Measurements from ENCODE around the gene UNC5A.

Gene UNC5A

GRCh38 chr5:176901260-176902101 lies 91.1 kb downstream of the UNC5A start:
- DNase-seq = peak; percentile 51

DNA sequence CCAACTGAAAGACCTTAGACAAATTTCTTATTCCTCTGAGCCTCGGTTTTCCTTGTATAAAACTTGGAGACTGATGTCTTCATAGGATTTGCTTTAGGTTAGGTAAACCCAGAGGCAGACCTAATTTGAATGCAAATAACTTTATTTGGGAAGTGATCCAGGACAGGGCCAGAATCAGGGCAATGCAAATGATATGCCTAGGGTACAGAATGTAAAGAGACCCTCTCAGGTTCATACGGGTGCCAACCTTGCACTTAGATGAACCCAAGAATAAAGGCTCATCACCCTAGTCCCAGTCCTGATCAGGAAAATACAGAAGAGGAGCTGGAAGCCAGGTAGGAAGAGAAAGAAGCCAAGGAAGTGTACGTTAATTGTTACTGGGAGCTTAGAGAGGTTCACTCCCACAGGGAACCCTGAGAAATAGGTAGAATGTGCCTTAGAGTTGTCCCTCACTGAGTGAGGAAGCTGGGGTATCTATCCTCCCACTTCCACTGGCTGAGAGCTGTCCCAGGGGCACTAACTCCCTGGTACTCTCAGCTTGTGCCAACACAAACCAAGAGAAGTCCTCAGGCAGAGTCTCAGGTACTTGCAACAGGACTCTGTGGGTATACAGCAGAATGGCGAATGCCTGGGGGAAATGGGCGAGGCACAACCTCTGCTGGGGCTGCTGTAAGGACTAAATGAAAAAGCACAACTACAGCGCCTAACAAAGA lies 91.9 kb downstream of the UNC5A start:
- no peak for DNase-seq

GRCh38 chr5:176902911-176903664 lies 92.7 kb downstream of the UNC5A start:
- DNase-seq = no peak

GRCh38 chr5:176904276-176904675 lies 93.9 kb downstream of the UNC5A start:
- no peak for DNase-seq

GRCh38 chr5:176906126-176906525 lies 95.8 kb downstream of the UNC5A start:
- DNase-seq = no peak

- no peak for DNase-seq
Observed at GRCh38 chr5:176906796-176907195, 96.4 kb downstream of the UNC5A start.

GRCh38 chr5:176908675-176909368 lies 98.5 kb downstream of the UNC5A start:
- no peak for DNase-seq

DNA sequence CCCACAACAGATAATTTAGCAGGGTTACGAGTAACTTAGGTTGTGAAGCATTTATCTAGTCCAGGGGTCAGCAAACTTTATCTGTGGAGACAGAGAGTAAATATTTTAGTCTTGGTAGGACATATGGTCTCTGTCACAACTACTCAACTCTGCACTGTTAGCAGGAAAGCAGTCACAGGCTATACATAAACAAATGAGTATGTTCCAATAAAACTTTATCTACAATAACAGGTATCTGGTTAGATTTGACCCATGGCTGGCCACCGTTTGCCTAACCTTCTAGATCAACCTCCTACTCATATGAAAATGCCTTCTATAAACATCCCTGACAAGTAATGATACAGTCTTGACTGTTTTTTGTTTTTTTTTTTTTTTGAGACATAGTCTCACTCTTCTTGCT lies 101.8 kb downstream of the UNC5A start:
- no peak for DNase-seq

- no peak for DNase-seq
Observed at GRCh38 chr5:176915906-176916305, 105.5 kb downstream of the UNC5A start.

GRCh38 chr5:176916337-176916736 lies 106.0 kb downstream of the UNC5A start:
- no peak for DNase-seq

DNA sequence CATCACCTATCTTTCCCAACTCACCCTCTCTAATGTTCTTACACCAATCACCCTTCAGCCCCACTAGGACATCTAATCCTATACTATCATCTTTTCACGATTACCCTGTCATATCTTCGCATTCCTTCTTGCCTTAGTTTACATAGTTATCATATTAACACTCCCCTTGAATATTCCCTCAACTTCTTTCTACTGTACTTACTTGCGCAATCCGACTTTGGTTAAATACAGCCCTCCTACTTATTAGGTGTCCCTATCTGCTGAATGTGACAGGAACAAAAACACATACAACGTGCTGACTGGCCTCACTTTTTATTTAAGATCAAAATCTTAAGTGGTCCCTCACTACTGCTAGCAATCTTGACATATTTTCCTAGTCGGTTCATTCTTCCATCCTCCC lies 108.3 kb downstream of the UNC5A start:
- DNase-seq = no peak

DNA sequence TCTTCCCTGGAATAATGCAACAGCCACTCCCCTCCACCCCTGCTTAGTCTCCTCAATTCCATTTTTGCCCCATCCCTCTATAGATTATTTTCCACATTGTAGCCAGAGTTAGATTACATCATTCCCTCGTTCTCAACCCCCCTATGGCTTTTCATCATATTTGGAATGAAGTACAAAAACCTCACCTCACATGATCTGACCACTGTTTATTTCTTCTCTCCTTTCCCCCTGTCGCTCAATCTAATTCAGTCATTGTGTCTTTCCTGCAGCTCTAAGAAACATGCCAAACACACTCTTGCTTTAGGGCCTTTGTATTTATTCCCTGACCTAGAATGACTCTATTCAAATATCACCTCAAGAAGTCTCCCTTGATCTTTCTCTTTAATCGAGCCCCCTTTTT lies 111.4 kb downstream of the UNC5A start:
- no peak for DNase-seq

DNA sequence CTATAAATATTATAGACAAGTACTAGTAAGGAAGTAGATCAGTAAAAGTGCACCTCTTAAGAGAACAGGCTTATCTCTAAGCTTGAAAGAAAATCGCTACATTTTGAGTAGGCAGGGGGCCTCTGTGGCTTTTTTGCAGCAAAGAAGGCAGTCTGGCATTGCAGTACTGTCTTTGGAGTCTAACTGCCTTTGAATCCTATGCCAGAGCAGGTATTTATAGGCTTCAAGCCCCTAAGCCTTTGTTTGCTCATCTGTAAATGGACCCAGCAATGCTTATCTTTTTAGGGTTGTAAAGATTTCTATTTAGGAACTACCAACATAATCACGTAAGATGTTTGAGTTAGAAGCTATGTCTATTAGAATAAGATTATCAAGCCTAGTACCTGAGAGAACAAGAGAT lies 112.5 kb downstream of the UNC5A start:
- no peak for DNase-seq

GRCh38 chr5:176927562-176927961 lies 117.2 kb downstream of the UNC5A start:
- no peak for DNase-seq

GRCh38 chr5:176929654-176930053 lies 119.3 kb downstream of the UNC5A start:
- no peak for DNase-seq

Data from activated CD8-positive, alpha-beta memory T cell treated with anti-CD3 and anti-CD28 coated beads, Interleukin-2, amount 50 U/mL, for 48 hours (primary cell).